ENCODE results near the gene SCUBE3. TPM values are rescaled to one million over a fixed set of nuclear protein-coding genes. Genes with fewer than 3 reads are reported as not detected.
A peak's percentile ranks its signal among the peaks of the same experiment; 100 is the strongest.

The SCUBE3 gene
- total and polyA plus RNA-seq, 2 of the 13 experiments (the other 11 are each of a cell fraction or from before 2014, with no cell fraction given), result not detected

GRCh38 chr6:35258858-35259193, 45.1 kb downstream of the SCUBE3 start (continued):
- TF ChIP-seq ZMYM4 (CRISPR knock-in tag; IDR thresholded peaks at IDR 0.05) (no peak), KLF13 (CRISPR knock-in tag; IDR thresholded peaks at IDR 0.05) (peak; percentile 22; the same call in 1 of the 2 replicates), ZNF850 (CRISPR knock-in tag; conservative IDR thresholded peaks at IDR 0.05) (0 out of 2 replicates have a peak, but pooled peaks have one; percentile 5), ZNF20 (CRISPR knock-in tag; IDR thresholded peaks at IDR 0.05) (0 out of 2 replicates have a peak, but pooled peaks have one; percentile 22), PHF20 (CRISPR knock-in tag; IDR thresholded peaks at IDR 0.05) (no peak), KIAA2018 (CRISPR knock-in tag; IDR thresholded peaks at IDR 0.05; ENCODE audit: borderline replicate concordance) (peak; percentile 90; the same call in 1 of the 2 replicates), ELF4 (CRISPR knock-in tag; IDR thresholded peaks at IDR 0.05; ENCODE audit: borderline replicate concordance) (no peak), ZNF251 (CRISPR knock-in tag; IDR thresholded peaks at IDR 0.05) (peak; percentile 74; the same call in 1 of the 2 replicates), ZBTB37 (CRISPR knock-in tag; IDR thresholded peaks at IDR 0.05) (0 out of 2 replicates have a peak, but pooled peaks have one; percentile 47), SMAD9 (CRISPR knock-in tag; IDR thresholded peaks at IDR 0.05) (0 out of 2 replicates have a peak, but pooled peaks have one; percentile 76), ZNF552 (CRISPR knock-in tag; IDR thresholded peaks at IDR 0.05; ENCODE audit: borderline replicate concordance) (no peak), NFE2 (CRISPR knock-in tag; IDR thresholded peaks at IDR 0.05) (0 out of 2 replicates have a peak, but pooled peaks have one; percentile 3), ZBTB42 (CRISPR knock-in tag; IDR thresholded peaks at IDR 0.05) (0 out of 2 replicates have a peak, but pooled peaks have one; percentile 29), ZNF674 (CRISPR knock-in tag; IDR thresholded peaks at IDR 0.05; ENCODE audit: low read depth) (peak; percentile 73; the same call in 1 of the 2 replicates)
- TF ChIP-seq, protein P1, sequence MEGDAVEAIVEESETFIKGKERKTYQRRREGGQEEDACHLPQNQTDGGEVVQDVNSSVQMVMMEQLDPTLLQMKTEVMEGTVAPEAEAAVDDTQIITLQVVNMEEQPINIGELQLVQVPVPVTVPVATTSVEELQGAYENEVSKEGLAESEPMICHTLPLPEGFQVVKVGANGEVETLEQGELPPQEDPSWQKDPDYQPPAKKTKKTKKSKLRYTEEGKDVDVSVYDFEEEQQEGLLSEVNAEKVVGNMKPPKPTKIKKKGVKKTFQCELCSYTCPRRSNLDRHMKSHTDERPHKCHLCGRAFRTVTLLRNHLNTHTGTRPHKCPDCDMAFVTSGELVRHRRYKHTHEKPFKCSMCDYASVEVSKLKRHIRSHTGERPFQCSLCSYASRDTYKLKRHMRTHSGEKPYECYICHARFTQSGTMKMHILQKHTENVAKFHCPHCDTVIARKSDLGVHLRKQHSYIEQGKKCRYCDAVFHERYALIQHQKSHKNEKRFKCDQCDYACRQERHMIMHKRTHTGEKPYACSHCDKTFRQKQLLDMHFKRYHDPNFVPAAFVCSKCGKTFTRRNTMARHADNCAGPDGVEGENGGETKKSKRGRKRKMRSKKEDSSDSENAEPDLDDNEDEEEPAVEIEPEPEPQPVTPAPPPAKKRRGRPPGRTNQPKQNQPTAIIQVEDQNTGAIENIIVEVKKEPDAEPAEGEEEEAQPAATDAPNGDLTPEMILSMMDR (CRISPR knock-in tag; IDR thresholded peaks at IDR 0.05), result peak; percentile 38
